Frontal cortex (tissue), 4 donors: ENCODE results near the gene SYT7. TPM values are rescaled to one million over a fixed set of nuclear protein-coding genes. Genes with fewer than 3 reads are reported as not detected.

Experiments
- DNase-seq, 2 donors: peaks; one replicate each; pipeline ENCODE4 v3.0.0; 2012; ENCODE audit warnings: low spot score in 2 of 2
- FAIRE-seq: peaks from 2 replicates; lab custom pipeline; 2012; peaks lifted over from hg19 to GRCh38; lab: Jason Lieb, UNC
- total RNA-seq: library from RNA; depleted of rRNA; stranded (reverse); fragments of >200 nt; gene quantifications from one replicate; pipeline ENCODE4 v1.2.3, GENCODE V29; 2014
- donor health status: control.
- donor health status: control.
- donor health status: control.

SYT7 gene
- total RNA-seq, 1 donor from 2014 or later = 14.7 TPM

- FAIRE-seq = no peak
- DNase-seq = no peak
These were observed 73.7 kb downstream of the SYT7 start for GRCh38 chr11:61507012-61507768.

GRCh38 chr11:61505640-61506155, 75.2 kb downstream of the SYT7 start:
- FAIRE-seq (no peak), DNase-seq (no peak)

DNA sequence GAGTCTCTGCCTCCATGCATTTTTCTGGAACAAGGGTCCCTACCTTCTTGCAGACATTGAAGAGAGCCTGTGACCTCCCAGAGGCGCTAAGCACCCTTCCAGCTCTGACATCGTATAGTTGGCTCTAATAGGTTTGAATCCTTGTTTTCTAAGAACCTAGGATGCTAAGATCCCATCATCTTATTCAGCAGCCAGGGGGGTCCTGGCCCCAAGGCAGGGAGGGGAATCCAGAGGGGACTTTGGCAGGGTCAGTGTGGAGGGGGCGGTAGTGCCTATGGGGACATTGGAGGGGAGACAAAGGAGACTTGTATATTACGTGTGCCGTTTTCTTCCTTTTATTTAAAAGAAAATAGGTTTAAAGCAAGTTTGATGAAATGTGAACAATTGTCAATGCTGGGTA, 75.8 kb downstream of the SYT7 start:
- no peak for FAIRE-seq
- no peak for DNase-seq

- no peak for FAIRE-seq
These were observed 77.6 kb downstream of the SYT7 start for GRCh38 chr11:61503135-61503770.

DNA sequence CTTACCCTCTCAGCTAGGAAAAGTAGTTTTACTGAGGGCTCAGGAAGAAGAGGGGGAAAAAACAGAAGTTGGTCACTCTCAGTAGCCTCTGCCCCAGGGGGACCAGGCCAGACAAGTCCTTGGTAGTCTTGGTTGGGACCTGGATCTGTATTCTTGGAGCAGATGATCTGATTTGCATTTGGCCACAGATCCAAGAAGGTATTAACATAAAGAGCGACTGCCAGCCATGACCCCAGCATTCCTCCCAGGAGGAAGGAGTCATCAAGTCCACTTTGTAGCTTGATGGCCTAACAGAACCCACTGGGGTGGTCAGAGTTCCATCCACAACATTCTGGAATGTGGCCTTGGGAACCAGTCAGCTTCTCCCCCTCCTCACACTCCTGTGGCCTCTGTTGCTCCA, 78.4 kb downstream of the SYT7 start:
- DNase-seq (no peak), FAIRE-seq (no peak)

More at GRCh38 chr11:61503135-61503770, 77.6 kb downstream of the SYT7 start:
- DNase-seq = no peak

GRCh38 chr11:61499816-61500491, 80.9 kb downstream of the SYT7 start:
- DNase-seq (no peak), FAIRE-seq (no peak)

GRCh38 chr11:61498767-61499341, 82.0 kb downstream of the SYT7 start:
- DNase-seq (no peak), FAIRE-seq (no peak)

DNA sequence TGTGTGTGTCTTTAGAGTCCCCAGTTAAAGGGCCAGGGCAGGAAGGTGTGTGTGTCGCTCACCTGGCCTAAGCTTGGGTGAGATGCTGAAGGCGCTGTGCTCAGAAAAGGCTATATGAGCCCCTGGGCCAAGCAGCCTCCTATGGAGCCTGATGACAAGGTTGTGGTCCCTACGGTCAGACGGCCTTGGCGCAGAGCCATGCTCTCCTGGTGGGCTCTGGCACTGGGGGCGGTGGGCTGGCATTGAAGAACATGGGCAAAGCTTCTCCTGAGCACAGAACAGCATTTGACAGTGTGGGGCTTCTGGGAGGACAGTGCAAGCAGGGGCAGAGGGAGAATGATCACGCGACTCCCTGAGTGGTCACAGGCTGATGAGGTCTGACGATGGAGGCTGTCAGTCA, 83.0 kb downstream of the SYT7 start:
- DNase-seq (no peak), FAIRE-seq (no peak)

DNA sequence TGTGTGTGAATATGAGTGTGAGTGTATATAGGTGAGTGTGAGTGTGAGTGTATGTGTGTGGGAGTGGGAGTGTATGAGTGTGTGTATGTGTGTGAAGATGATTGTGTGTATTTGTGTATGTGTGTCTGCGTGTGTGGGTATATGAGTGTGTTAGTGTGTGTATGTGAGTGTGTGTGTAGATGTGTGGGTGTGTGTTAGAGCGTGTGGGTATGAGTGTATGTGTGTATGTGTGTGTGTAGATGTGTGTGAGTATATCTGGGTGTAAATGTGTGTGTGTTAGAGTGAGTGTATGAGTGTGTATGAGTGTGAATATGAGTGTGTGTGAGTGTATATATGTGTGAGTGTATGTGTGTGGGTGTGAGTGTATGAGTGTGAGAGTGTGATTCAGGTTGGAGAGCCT, 83.4 kb downstream of the SYT7 start:
- DNase-seq (no peak), FAIRE-seq (no peak)

DNA sequence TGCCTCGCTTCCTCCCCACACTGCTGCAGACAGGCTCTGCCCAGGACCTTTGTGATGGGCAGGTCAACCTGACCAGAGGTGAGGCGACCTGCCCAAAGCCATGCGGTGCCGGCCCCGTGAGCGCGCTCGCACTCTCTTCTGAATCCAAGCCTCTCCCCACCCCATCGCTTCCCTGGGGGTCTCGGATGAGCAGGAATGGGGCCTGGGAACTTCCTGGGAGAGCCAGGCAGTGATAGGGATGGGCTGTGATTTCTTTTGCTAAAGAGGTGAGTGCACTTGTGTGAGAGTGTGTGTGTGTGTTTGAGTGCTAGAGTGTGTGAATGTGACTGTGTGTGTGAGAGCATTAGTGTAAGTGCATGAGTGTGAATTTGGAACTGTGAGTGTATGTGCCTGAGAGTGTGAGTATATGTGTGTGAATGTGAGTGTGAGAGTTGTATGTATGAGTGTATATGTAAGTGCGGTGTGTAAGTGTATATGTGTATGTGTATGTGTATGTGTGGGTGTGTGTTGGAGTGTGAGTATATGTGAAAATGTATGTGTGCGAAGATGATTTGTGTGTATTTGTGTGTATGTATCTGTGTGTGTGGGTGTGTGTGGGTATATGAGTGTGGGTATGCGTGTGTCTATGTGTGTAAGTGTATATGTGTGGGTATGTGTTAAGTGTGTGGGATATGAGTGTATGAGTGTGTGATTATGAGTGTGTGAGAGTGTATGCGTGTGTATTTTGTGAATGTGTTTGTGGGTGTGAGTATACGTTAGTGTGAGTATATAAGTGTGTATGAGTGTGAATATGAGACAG, 84.1 kb downstream of the SYT7 start:
- no peak for FAIRE-seq
- no peak for DNase-seq

- FAIRE-seq = no peak
These were observed 84.9 kb downstream of the SYT7 start for GRCh38 chr11:61495801-61496601.

DNA sequence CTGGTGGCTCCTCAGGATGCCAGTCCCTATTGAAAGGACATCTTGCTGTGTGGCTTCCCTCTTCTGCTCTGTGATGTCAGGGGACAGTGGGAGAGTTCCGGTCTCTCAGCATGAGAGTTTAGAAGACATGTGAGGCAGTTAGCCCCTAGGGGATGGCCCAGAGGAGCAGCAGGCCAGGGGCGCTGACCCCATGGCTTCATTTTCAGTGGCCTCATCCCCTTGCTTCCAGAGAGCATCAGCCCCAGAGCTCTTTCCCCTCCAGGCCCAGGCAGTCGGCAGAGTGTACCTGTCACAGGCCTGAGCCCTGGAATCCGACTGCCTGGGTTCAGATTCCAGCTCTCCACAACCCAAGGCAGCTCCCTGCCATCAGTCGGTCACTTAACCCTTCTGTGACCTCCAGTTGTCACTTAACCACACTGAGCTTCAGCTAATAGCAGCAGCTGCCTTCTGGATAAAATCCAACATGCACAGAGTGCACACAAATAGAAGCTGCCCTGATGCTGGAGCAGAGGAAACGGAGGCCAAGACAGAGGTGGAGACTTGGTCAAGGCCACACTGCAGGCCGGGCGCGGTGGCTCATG, 86.4 kb downstream of the SYT7 start:
- FAIRE-seq = no peak

More at GRCh38 chr11:61495801-61496601, 84.9 kb downstream of the SYT7 start:
- DNase-seq = no peak

GRCh38 chr11:61491736-61492395, 89.0 kb downstream of the SYT7 start:
- FAIRE-seq (no peak), DNase-seq (no peak)

More for the DNA sequence above, 86.4 kb downstream of the SYT7 start:
- no peak for DNase-seq

GRCh38 chr11:61489833-61490721, 90.8 kb downstream of the SYT7 start:
- FAIRE-seq (no peak), DNase-seq (no peak)

DNA sequence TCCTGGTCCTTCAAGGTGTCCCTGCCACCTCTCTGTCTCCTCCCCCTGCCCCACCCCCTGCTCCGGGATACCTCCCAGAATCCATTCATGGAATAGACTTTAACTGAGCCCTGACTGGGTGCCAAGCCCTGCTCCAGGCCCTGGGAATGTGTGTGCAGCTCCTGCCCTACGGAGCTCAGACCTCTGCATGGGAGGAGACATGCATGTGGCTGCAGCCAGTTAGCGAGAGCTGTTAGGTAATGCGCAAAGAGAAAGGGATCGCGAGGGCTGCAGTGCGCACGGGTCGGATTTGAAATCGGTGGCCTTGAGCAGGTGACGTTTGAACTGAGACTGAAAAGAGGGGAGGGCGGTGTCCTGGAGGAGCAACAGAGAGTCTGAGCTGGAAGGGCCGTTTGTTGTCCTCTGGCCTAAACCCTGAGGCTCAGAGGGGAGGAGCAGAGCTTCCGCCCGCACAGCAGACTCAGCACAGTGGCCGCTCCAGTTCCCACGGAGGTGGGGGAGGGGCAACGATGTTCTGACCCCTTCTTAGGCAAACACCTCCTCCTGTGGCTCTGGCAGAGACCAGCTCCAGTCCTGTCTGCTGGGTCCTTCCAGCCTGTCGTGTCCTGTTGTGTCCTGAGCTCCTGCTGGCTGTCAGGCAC, 92.1 kb downstream of the SYT7 start:
- DNase-seq (no peak), FAIRE-seq (no peak)

DNA sequence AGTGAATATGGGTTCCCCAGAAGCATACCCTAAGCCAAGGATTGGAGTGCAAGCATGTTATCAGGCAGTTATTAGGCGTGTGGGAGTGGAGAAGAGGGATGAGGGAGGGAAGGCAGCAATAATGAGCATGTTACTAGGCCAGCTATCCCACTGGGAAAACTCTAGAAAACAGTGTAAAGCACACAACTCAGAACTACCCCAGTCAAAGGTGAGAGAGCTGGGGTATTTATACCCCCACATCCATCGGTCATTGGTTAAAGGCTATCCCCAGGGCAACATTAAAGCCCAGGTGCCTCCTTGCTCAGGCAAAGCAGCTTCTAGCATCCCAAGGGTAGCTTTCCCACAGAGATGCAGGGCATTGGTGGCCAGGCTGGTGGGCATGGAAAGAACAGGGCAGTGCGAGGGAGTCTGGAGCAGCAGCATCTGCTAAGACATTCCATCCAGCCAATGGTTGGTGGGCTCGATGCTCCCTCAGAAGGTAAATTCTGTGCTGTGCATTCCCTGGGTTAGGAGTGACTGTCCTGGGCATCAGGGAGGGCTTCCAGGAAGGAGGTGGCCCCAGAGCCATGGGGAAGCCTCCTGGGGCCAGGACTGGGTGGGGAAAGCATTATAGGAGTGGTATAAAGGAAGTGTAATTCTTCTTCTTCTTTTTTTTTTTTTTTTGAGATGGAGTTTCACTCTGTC, 93.4 kb downstream of the SYT7 start:
- DNase-seq (no peak), FAIRE-seq (no peak)
